ENCODE measurements around the gene BCL7A. TPM values are rescaled to one million over a fixed set of nuclear protein-coding genes. Genes with fewer than 3 reads are reported as not detected.
"Not testable (repeated sequence)": the region's sequence is repeated elsewhere in the genome, so short reads cannot be mapped to it uniquely, and the experiment has no call there.

The BCL7A gene
- 1.8 and 2.4 TPM in 2 replicates for total RNA-seq (2014; rRNA removed; shearing (Covaris generic); ENCODE audit: low replicate concordance)

DNA sequence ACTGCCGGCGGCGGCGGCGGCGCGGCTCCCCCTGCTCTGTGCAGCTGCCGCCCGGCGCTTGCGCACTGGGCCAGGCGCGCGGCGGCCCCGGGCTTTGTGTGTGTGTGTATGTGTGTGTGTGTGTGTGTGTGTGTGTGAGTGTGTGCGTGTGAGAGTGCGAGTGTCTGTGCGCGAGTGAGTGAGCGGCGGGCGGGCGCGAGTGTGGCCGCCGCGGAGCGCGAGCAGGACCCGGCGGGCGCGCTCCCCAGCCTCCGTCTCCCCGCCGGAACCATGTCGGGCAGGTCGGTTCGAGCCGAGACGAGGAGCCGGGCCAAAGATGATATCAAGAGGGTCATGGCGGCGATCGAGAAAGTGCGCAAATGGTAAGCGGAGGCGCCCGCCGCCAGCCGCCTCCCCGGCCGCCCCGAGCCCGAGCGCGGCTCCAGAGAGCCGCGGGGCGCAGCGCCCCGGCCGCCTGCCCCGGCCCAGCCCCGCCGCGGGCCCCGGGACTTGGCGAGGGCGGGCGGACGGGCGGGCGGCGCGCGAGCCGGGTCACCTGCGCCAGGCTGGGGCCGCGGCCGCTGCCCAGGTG is at the start of gene BCL7A:
BCL7A (plus strand) TSS at position 63 of the 571 bp plus-strand sequence; CDS start at position 271, 208 bp downstream.
- peak within 1 kb of the TSS; percentile 54 for H3K4me3 ChIP-seq
- peak; percentile 55 for DNase-seq
- H3K27me3 ChIP-seq: no peaks in the 10 kb centered on the region
- H3K36me3 ChIP-seq: no peaks in the 10 kb centered on the region
- H3K9me3 ChIP-seq: 0 out of 2 replicates have a peak, but pooled peaks cover 2% of the 10 kb centered on the region

DNA sequence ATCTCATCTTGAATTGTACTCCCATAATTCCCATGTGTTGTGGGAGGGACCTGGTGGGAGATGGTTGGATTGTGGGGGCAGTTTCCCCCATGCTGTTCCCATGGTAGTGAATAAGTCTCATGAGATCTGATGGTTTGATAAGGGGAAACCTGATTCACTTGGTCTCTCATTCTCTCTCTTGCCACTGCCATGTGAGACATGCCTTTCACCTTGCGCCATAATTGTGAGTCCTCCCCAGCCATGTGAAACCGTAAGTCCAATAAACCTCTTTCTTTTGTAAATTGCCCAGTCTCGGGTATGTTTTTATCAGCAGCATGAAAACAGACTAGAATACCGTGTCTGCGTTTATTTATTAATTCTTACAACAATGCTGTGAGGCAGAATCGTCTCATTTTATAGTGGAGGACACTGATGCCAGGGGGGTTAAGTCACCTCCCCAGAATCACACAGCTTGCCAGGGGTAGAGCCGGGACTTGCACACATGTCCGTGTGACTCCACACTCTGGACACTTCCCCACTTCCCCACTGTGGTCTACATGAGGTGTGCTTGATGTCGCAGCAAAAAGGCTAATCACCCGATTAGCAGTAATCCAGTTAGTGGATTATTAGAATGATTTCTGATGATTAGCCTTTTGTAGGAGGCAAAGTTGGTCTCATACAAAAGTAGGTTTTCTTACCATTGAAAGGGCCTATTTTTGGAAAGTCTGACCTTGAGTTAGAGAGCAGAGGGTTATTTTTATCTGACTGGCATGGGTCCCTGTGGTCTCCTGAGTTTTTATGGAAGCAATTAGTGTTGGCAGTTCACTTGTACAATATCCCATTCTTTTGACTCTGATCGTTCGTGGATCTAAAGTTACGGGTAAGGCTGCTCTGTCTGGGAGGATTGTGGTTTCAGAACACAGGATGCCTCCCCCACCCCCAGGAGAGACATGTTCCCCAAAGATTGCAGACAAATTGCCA is 47.4 kb upstream of the BCL7A start:
- Histone ChIP-seq H3K4me3 (no peak overlapping the region), H3K36me3 (no peaks in the 10 kb centered on the region; the same call in 1 of the 2 replicates), H3K9me3 (no peaks in the 10 kb centered on the region; the same call in 1 of the 2 replicates), H3K27me3 (no peaks in the 10 kb centered on the region)
- DNase-seq: no peak

DNA sequence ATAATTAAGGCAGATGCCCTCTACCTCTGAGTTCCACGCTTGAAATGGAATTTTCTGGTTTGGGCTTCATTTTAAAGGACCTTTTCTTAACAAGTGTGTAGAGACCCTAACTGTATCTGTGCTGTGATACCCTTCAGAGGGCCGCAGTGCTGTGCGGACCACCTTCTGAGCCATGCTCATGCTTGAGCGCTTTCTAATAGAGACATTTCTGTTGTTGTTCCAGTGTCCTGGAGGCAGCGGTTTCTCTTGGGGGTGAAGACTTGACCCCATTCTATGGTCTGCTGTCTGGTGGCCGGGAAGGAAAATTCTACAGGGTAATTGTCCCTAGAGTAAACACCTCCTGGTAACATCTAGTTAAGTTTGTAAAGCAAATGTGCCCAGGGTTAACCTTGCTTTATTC is 46.7 kb upstream of the BCL7A start:
- H3K27me3 ChIP-seq: no peaks in the 10 kb centered on the region

DNA sequence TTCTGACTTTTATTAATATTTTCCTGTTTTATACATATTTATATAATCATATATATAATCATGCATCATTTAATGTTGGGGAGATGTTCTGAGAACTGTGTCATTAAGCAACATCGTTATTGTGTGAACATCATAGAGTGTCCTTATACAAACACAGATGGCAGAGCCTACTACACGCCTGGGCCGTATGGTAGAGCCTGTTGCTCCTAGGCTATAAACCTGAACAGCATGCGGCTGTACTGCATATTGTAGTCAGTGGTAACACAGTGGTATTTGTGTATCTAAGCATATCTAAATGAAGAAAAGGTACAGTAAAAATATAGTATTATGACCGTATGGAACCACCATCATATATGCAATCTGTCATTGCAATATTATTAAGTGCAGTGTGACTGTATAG is 44.7 kb upstream of the BCL7A start:
- Histone ChIP-seq H3K9me3 (no peaks in the 10 kb centered on the region; the same call in 1 of the 2 replicates), H3K27me3 (no peaks in the 10 kb centered on the region), H3K36me3 (no peaks in the 10 kb centered on the region; the same call in 1 of the 2 replicates), H3K4me3 (no peak overlapping the region)
- no peak for DNase-seq

More for the DNA sequence above, 46.7 kb upstream of the BCL7A start:
- DNase-seq: no peak
- no peaks in the 10 kb centered on the region; the same call in 1 of the 2 replicates for H3K9me3 ChIP-seq
- no peak overlapping the region for H3K4me3 ChIP-seq
- H3K36me3 ChIP-seq: no peaks in the 10 kb centered on the region; the same call in 1 of the 2 replicates

DNA sequence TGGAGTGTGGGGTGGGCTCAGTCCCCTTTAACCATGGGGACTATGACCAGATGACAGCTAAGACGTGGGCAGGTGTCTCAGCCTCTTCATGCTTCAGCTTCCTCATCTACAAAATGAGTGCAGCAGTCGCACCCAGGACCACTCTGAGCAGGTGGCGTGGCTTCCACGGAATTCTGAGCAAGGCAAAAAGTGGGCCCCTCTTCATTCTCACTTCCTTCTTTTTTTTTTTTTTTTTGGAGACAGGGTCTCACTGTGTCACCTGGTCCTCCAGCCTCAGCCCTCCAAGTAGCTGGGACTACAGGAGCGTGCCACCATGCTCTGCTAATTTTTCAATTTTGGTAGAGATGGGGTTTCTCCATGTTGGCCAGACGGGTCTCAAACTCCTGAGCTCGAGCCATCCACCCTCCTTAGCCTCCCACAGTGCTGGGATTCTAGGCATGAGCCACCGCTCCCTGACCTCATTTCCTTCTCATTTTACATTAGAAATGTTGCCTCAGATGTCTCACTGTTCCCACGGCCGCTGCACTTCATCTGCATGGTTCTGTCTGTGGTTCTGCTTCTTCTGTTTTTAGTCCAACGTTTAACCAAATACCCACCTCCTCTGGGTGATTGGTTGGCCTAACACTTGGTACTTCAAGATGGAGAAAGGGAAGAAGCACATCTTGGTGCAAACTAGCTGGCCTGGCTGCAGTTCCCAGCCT is 41.3 kb upstream of the BCL7A start:
- DNase-seq: no peak
- no peaks in the 10 kb centered on the region for H3K27me3 ChIP-seq
- no peaks in the 10 kb centered on the region for H3K9me3 ChIP-seq
- H3K36me3 ChIP-seq: no peaks in the 10 kb centered on the region
- no peak overlapping the region for H3K4me3 ChIP-seq

DNA sequence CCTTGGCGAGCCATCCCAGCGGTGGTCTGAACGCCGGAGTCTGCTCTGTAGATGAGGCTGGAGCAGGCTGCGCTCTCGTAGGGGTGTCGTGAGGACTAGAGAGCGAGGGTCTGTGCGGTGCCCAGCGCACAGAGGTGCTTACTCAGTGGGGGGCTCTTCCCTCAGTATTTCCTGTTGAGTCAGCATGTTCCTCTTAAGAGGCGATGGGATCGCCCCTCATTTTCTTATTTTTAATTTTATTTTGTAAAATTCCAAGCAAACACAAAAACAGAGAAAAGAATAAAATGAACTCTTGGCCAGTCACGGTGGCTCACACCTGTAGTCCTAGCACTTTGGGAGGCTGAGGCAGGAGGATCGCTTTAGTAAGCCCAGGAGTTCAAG is 40.8 kb upstream of the BCL7A start:
- no peak for DNase-seq
- Histone ChIP-seq H3K9me3 (no peaks in the 10 kb centered on the region), H3K27me3 (no peaks in the 10 kb centered on the region), H3K36me3 (no peaks in the 10 kb centered on the region), H3K4me3 (no peak overlapping the region)

DNA sequence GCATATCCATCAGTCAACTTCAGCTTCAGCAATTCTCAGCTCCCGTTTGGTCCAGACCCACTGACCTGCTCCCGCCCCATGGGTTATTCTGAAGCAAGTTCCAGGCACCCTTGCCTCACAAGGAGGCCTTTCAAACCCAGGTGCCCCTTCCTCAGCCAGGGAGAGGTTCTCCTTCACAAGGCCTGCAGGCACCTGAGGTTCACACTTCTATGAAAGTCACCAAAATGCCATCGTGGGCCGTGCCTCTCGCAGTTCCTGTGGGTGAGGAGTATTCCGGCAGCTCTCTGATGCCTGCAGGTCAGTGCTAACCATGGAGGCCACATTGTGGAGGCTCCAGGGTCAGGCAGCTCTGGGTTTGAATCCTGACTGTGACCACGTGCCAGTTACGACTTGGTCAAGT is 40.2 kb upstream of the BCL7A start:
- H3K4me3 ChIP-seq: no peak overlapping the region
- no peaks in the 10 kb centered on the region for H3K27me3 ChIP-seq
- no peaks in the 10 kb centered on the region for H3K9me3 ChIP-seq
- no peak for DNase-seq
- no peaks in the 10 kb centered on the region for H3K36me3 ChIP-seq

DNA sequence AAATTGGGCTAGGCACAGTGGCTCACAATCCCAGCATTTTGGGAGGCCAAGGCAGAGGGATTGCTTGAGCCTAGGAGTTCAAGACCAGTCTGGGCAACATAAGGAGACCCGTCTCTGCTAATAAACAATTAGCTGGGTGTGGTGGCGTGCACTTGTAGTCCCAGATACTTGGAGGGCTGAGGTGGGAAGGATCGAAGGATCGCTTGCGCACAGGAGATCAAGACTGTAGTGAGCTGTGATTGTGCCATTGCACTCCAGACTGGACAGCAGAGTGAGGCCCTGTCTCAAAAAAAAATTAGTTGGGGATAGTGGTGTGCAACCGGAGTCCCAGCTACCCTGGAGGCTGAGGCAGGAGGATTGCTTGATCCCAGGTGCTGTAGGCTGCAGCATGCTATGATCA is 38.7 kb upstream of the BCL7A start:
- Histone ChIP-seq H3K27me3 (no peaks in the 10 kb centered on the region), H3K4me3 (no peak overlapping the region), H3K9me3 (no peaks in the 10 kb centered on the region), H3K36me3 (no peaks in the 10 kb centered on the region)
- DNase-seq: no peak

DNA sequence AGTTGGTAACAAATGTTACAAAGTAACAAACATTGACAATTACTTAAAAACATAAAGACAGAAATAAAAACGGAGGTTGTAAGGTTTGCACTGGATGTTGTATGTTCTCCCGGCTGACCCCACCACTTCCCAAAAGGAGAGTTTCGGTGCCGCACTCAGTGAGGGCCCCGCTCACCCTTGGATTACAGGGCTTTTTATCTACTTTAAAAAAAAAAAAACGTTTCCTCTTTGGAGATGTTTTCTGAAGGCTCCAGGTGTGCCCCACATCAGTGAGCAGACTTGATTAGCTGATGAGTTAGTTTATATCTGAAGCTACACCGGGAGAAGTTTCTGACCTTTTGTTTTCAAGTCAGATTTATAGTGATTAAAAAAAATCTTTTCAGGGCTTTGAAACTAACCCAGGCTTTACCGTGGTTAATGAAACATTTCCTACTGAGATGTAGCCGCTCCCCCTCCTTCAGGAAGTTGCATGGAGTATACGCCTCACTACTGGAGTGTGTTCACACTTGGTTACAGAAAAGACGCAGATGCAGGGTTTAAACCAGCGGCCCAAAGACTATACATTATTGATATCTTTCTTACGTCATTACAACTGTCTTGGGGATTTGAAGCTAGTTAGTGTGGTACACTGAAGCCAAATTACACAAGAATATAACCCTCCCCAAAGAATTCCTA is 38.0 kb upstream of the BCL7A start:
- Histone ChIP-seq H3K9me3 (no peaks in the 10 kb centered on the region), H3K4me3 (no peak overlapping the region)
- no peak for DNase-seq

DNA sequence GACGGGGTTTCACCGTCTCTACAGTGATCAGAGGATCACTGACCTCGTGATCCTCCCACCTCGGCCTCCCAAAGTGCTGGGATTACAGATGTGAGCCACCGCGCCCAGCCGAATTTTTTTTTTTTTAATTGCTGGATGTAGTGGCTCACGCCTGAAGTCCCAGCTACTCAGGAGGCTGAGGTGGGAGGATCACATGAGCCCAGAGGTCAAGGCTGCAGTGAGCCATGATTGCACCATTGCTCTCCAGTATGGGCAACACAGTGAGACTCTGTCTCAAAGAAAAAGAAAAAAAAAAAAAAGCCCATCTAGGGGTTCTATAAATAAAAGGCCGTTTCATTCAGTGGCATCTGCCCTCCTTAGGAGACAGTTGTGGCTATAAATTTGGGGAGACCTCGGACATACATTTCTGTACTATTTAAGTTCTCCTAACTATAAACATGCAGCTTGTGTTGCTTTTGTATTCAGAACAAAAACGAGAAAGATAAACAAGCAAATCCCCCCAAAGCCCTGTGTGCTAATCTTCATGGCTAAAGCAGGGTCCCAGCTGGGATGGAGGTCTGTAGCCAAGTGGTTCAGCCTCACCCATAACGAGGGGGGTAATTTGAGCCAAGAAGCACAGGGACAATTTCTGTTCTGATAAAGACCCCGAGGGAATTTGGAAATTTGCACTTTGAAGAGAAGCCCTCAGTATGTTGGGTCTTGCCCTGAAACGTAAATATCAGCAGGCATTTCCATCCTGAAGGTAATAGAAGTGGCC is 35.0 kb upstream of the BCL7A start:
- no peak overlapping the region for H3K4me3 ChIP-seq
- H3K27me3 ChIP-seq: no peaks in the 10 kb centered on the region
- no peaks in the 10 kb centered on the region for H3K9me3 ChIP-seq
- DNase-seq: no peak
- no peaks in the 10 kb centered on the region for H3K36me3 ChIP-seq

More for the DNA sequence above, 38.0 kb upstream of the BCL7A start:
- Histone ChIP-seq H3K27me3 (no peaks in the 10 kb centered on the region), H3K36me3 (no peaks in the 10 kb centered on the region)

DNA sequence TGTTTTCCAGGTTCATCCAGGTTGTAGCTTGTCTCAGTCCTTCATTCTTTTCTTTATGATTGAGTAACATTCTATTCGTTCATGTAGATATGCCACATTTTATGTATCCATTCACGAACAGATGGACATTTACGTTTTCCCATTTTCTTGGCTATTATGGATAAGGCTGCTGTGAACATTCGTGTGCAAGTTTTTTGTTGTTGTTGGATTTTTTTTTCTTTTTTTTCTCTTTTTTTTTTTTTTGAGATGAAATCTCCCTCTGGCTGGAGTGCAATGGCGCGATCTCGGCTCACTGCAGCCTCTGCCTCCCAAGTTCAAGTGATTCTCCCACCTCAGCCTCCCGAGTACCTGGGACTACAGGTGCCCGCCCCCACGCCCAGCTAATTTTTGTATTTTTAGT is 33.2 kb upstream of the BCL7A start:
- not testable (repeated sequence) for H3K9me3 ChIP-seq, H3K36me3 ChIP-seq, DNase-seq, H3K27me3 ChIP-seq, H3K4me3 ChIP-seq

DNA sequence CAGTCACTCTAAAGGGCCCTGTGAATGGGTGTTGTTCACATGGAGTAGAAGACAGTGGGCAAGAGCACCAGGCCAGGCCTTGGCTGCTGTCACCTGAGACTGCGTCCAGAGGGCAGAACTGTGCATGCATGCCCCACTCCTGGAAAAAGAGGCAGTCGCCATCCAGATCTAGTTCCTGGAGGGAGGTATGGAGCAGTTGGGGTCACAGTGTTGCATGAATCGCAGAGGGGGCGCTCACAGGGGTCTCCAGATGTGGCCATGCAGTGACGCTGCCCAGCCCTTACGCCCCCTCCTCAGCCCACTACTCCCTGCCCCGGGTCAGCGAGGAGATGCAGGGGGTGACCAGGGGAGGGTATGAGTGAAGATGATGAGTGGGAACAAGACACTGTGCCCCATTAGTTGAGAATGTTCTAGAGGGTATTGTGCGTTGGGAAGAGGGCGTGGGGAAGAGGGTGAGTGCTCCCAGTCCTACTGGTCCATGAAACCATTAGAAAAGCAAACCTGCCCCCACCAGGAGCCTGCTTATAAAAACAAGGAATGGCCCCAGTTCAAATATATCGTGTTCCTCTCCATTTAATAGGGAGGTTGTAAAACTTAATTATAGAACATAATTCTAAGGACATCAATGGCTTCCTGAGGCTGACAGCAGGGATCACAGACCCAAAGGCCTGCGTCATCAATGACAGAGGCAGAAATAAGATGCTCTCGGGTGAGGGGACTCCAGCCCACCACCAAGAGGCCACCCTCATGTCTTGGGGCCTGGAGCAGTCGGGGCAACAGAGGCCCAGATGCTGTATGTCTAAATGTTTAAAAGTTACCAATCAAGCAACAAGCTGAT is 32.2 kb upstream of the BCL7A start:
- DNase-seq: no peak
- no peaks in the 10 kb centered on the region for H3K9me3 ChIP-seq

DNA sequence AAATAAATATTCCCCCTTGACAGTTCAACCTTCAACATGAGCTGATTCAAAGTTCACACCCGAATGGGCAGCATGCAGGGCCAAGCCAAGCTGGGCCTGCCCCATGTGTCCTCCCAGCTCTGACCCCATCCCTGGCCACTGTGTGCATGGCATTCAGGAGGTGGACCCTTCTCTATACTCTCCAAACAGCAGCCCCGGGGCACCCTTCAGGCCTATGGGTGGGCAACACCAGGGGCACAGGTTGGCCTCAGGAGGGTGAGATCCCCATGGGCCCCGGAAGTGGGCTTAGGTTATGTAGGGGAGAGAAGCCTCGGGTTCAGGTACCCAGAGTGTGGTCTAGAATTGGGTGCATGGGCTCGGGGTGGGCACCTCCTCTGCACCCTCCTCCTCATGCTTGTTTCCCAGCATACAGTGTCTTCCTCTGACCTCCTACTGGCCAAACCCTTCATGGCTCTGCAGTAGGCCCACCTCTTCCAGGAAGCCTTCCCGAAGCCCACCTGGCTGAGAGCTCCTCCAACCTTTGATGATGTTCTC is 31.5 kb upstream of the BCL7A start:
- Histone ChIP-seq H3K4me3 (no peak overlapping the region), H3K9me3 (no peaks in the 10 kb centered on the region), H3K36me3 (no peaks in the 10 kb centered on the region), H3K27me3 (no peaks in the 10 kb centered on the region)
- DNase-seq: no peak

More for the DNA sequence above, 32.2 kb upstream of the BCL7A start:
- Histone ChIP-seq H3K27me3 (no peaks in the 10 kb centered on the region), H3K4me3 (no peak overlapping the region), H3K36me3 (no peaks in the 10 kb centered on the region)

DNA sequence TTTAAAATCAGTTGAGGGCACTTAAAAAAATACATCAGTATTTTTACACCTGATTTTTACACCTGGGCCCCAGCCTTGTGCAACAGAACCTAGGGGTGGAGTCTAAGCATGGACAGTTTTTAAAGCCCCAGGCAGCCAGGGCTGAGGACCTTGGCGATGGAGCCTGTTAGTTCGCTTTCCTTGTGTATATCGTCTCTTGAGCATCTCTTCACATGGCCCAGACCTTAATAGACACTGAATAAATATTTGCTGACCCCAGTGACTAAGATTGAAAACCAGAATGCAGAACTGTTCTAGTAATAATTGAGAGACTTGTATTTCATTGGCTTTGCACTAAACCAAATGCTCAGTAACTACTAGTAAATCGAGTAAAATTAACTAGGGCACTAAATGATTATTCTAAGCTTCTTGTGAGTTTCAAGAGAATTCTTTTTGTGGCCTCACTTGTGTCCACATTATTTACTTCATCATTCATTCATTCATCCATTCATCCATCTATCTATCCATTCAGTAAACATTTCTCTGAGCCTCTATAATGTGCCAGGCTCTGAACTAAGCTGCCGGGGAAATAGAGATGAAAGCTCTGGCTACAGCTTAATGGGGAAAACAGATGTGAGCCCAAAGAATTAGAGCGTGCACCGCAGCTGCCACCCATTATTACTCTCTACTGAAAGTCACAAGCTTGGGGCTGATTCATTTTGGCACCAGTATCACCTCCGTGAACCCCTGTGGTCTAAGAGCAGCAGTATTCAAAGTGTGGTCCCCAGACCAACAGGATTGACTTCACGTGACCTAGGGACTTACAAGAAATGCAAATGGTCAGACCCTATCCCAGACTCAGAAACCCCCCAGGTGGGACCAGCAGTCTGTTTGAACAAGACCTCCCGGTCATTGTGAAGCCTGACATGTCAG is 30.7 kb upstream of the BCL7A start:
- H3K4me3 ChIP-seq: no peak overlapping the region
- H3K27me3 ChIP-seq: no peaks in the 10 kb centered on the region
- no peaks in the 10 kb centered on the region for H3K36me3 ChIP-seq
- peak; percentile 15 for DNase-seq
- H3K9me3 ChIP-seq: no peaks in the 10 kb centered on the region
